ENCODE data around the gene CEP57. TPM values are rescaled to one million over a fixed set of nuclear protein-coding genes. Genes with fewer than 3 reads are reported as not detected.

The CEP57 gene
- total and polyA plus RNA-seq, 2 donors (not counting 1 experiment from before 2014, with no cell fraction given) = 30.6 to 55.8 TPM

DNA sequence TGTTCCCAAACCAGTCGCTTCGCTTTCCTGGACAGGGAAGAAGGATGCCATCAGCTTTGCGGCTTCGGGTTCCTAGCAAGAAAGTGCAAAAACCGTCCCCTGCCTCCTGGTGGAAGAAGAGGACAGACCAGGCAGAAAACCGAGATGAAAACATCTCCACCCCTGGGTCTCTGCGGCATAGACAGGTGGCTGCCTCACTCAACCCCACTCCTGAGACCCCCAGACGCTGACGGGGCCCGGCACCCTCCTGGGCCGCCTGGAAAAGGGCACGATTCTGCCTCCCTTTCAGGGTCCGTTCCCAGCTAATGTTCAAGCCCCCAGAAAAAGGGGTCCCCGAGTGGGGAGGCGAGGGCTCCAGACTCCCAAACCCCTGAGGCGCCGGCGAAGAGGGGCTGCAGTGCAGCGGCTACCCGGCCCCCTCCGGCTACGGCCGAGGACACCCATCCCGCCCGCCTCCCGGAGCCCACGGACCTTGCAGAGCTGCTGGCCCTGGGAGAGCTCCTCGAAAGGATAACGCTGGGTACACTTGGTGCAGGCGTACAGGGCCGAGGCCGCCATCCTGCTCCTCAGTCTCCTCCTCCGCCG is 1.3 kb upstream of the CEP57 start:
- Histone ChIP-seq H3K27me3 (ENCODE audit: control insufficient read depth, insufficient read depth, low read length) (no peaks in the 10 kb centered on the region), H3K9ac (ENCODE audit: insufficient read depth, low read length) (peak overlapping the region; percentile 99), H3K4me1 (ENCODE audit: control insufficient read depth, extremely low read depth, insufficient read depth, low read length) (peaks cover 2% of the 10 kb centered on the region), H3K9me3 (ENCODE audit: control insufficient read depth, insufficient read depth, low read depth, low read length) (no peaks in the 10 kb centered on the region), H3K27ac (ENCODE audit: insufficient read depth, low read length) (peak overlapping the region; percentile 100), H3K79me2 (ENCODE audit: control insufficient read depth, insufficient read depth, low read length) (peaks cover 38% of the 10 kb centered on the region), H3K36me3 (ENCODE audit: control insufficient read depth, insufficient read depth, low read length) (no peaks in the 10 kb centered on the region), H2AFZ (ENCODE audit: low read length) (peak overlapping the region; percentile 26), H4K20me1 (ENCODE audit: control insufficient read depth, extremely low read depth, insufficient read depth, low read length) (no peaks in the 10 kb centered on the region), H3K4me3 (replicated peaks in 1 of 4; ENCODE audit: control extremely low read depth in 1 of 4, insufficient read depth in 1 of 4, low read depth in 3 of 4, low read length in 4 of 4) (peak overlapping the region; percentile 83 to 95 (median 90)), H3K4me2 (ENCODE audit: extremely low read depth, insufficient read depth, low read length) (peak overlapping the region; percentile 33)
- peak; percentile 39 to 57 for DNase-seq (ENCODE audit: low read depth in 2 of 2)
- no peak for TF ChIP-seq EZH2 (IDR thresholded peaks at IDR 0.05; ENCODE audit: low read length, missing control alignments)
- TF ChIP-seq, protein P1, sequence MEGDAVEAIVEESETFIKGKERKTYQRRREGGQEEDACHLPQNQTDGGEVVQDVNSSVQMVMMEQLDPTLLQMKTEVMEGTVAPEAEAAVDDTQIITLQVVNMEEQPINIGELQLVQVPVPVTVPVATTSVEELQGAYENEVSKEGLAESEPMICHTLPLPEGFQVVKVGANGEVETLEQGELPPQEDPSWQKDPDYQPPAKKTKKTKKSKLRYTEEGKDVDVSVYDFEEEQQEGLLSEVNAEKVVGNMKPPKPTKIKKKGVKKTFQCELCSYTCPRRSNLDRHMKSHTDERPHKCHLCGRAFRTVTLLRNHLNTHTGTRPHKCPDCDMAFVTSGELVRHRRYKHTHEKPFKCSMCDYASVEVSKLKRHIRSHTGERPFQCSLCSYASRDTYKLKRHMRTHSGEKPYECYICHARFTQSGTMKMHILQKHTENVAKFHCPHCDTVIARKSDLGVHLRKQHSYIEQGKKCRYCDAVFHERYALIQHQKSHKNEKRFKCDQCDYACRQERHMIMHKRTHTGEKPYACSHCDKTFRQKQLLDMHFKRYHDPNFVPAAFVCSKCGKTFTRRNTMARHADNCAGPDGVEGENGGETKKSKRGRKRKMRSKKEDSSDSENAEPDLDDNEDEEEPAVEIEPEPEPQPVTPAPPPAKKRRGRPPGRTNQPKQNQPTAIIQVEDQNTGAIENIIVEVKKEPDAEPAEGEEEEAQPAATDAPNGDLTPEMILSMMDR (conservative IDR thresholded peaks at IDR 0.05 in 1 of 2, IDR thresholded peaks at IDR 0.05 in 1 of 2; ENCODE audit: low read depth in 1 of 2, low read length in 2 of 2) = peak; percentile 27 to 47

DNA sequence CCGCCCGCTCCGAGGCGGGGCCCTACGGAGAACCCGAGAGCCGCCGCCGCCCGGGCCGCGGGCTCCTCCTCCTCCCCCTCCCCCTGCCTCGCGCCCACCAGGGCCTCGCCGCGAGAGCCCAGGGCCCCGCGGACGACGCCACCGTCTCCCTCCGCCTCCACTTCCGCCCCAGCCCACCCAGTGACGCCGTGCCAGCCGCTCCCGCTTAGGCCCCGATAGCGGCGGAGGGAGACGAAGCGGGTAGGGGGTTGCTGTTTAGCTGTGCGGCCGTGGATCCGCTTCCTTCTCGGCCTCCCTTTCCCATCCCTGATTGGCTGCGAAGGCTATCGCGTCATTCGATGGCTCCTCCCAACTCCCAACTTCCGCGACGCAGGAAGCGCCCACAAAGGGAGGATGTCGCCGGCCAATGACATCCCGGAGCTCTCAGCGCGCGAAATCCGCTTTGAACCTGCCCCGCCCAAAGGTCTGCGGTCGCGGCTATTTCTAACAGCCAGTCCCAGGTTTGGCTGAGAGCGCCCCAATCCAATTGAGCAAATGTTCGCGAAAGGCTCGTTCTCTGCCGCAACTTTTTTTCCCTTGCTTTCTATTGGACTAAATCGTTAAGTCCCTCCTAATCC is 684 bp upstream of the CEP57 start, which contains the start of gene FAM76B:
FAM76B (minus strand) TSS at position 277 of the 617 bp plus-strand sequence. CDS start 304 bp downstream, outside the sequence.
- peak; percentile 99 for DNase-seq (ENCODE audit: low read depth in 2 of 2)
- H3K27me3 ChIP-seq (ENCODE audit: control insufficient read depth, insufficient read depth, low read length) = no peaks in the 10 kb centered on the region

More for the DNA sequence above, 684 bp upstream of the CEP57 start, which contains the start of gene FAM76B:
- Histone ChIP-seq H3K27ac (ENCODE audit: insufficient read depth, low read length) (peak within 1 kb of the TSS; percentile 100), H2AFZ (ENCODE audit: low read length) (peak within 1 kb of the TSS; percentile 83), H3K79me2 (ENCODE audit: control insufficient read depth, insufficient read depth, low read length) (peaks cover 40% of the 10 kb centered on the region), H3K9me3 (ENCODE audit: control insufficient read depth, insufficient read depth, low read depth, low read length) (no peaks in the 10 kb centered on the region), H3K4me3 (replicated peaks in 1 of 4; ENCODE audit: control extremely low read depth in 1 of 4, insufficient read depth in 1 of 4, low read depth in 3 of 4, low read length in 4 of 4) (peak within 1 kb of the TSS; percentile 90 to 95 (median 92)), H4K20me1 (ENCODE audit: control insufficient read depth, extremely low read depth, insufficient read depth, low read length) (no peaks in the 10 kb centered on the region), H3K4me1 (ENCODE audit: control insufficient read depth, extremely low read depth, insufficient read depth, low read length) (peaks cover 2% of the 10 kb centered on the region), H3K36me3 (ENCODE audit: control insufficient read depth, insufficient read depth, low read length) (no peaks in the 10 kb centered on the region), H3K4me2 (ENCODE audit: extremely low read depth, insufficient read depth, low read length) (peak within 1 kb of the TSS; percentile 96), H3K9ac (ENCODE audit: insufficient read depth, low read length) (peak within 1 kb of the TSS; percentile 99)
- TF ChIP-seq, protein P1 (conservative IDR thresholded peaks at IDR 0.05 in 1 of 2, IDR thresholded peaks at IDR 0.05 in 1 of 2; ENCODE audit: low read depth in 1 of 2, low read length in 2 of 2) = no peak
- TF ChIP-seq EZH2 (IDR thresholded peaks at IDR 0.05; ENCODE audit: low read length, missing control alignments) = no peak

All from fibroblast of lung (primary cell).